Fibroblast of skin of abdomen (primary cell): ENCODE data around the gene NR6A1.

Experiments used
- DNase-seq: peaks from one replicate; pipeline ENCODE4 v3.0.0-alpha.2; 2013

NR6A1 gene

DNA sequence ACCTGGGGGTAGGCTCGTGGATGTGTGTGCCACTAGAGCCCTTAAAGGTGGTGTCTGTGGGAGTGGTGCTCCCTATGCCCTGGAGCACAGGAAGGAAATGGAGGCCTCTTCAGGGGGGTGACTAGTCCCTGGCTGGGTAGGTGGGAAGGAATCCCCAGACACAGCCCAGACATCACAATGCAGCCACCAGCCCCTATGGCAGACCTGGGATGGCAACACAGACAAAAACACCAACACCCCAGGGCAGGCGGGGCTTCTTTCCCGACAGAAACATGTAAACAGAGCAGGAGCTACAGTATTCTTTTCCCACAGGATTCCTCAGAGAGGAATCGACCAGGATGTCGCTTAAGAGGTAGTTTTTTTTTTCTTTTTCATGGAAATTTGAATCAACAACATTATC is 253.5 kb downstream of the NR6A1 start:
- DNase-seq, result no peak

DNA sequence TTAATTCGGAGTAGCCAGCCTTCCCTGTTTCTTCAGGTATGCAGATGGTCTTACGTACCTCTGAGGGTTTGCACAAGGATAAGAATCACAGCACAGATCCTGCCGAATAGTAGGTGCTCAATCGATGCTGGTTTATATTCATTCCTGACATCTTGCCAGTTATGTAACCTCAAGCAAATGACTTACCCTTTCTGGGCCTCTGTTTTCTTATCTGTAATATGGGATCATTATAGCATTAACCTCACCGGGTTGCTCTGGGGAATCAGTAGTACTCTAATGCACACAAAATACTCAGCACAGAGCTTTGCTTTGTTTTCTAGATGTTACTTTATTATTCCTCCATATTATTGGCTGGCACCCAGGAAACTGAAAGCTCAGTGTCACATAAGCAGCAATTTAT is 256.2 kb downstream of the NR6A1 start:
- DNase-seq, result no peak

DNA sequence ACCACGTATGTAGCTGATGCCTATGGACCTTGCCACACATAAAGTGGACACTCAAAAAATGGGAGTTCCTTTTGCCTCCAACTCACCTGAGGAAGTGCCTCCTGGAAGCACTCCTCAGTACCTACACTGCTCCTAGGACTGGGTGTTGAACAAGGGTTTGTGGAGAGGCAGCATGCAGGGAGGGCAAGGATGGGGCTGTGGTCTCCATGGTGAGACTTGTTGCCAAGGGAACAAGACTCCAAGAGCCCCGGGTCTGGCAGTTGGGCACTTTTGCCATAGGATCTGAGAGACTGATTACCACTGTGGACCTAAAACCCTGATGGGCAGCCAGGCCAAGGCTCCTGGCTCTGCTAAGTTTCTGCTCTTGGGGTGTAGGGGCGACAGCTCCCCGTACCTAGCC is 257.0 kb downstream of the NR6A1 start:
- DNase-seq, result no peak

- DNase-seq, result no peak
Observed at GRCh38 chr9:124513376-124513994, 257.6 kb downstream of the NR6A1 start.

GRCh38 chr9:124512806-124513204 is 258.3 kb downstream of the NR6A1 start:
- DNase-seq, result no peak

GRCh38 chr9:124511891-124512805 is 259.0 kb downstream of the NR6A1 start:
- no peak for DNase-seq

DNA sequence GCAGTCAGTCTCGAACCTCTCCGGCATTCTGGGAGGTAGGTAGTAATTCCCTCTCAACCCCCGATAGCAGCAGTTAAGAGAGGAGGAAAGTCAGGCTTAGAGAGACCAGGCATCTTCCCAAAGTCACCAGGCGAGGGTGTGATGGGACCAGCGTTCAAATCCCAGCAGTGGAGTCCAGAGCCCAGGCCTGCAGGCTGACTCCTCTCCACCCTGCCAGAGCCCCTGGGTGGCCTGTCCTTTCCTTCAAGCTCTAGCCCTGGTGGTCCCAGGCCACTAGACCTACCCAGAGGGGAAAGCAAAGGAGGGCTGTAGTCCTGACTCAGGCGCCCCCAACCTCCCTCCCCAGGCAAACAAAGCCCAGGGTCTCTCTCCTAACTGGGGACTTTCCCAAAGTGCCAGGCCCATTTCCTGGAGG is 259.7 kb downstream of the NR6A1 start:
- no peak for DNase-seq

DNA sequence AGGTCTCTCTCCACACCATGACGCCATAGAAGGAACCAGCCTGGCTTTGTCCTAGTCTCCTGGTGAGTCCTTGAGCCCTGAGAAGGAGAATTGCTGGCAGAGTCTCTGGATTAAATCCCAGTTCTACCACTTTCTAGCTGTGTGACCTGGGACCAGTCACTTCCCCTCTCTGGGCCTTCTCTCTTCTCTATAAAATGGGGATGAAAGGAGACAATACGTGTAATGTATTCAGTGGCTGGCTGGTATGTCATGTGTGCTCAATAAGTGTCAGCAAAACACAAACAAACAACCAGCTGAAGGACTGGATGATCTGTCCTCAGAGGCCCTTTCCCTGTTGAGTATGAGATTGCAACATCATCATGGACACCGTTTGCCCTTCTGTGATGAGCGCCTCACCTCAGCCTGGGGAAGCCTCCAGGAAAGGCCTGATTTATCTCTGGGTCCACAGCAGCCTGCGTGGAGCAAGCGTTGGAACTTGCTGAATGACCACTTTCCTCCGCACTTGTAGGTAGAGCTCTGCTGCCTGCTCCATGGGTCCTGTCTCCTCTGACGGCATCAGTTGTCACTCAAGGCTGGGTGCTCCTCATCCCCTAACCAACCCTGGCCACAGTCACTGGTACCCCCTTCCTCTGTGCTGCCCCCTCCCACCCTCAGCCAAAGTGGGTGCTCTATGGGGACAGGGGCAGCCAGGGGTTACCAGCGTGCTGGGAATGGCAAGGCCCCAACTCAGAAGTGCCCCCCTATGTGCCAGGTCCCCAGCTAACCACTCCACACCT is 260.3 kb downstream of the NR6A1 start:
- DNase-seq, result no peak

GRCh38 chr9:124507880-124508423 is 263.2 kb downstream of the NR6A1 start:
- DNase-seq, result no peak

- DNase-seq, result no peak
Observed at GRCh38 chr9:124506931-124507879, 263.9 kb downstream of the NR6A1 start, which contains the start of gene NR5A1. TSS of gene NR5A1 (minus strand) at chr9:124507399. CDS start at chr9:124503395, 4,004 bp downstream.

GRCh38 chr9:124506433-124506832 is 264.7 kb downstream of the NR6A1 start:
- DNase-seq, result no peak

DNA sequence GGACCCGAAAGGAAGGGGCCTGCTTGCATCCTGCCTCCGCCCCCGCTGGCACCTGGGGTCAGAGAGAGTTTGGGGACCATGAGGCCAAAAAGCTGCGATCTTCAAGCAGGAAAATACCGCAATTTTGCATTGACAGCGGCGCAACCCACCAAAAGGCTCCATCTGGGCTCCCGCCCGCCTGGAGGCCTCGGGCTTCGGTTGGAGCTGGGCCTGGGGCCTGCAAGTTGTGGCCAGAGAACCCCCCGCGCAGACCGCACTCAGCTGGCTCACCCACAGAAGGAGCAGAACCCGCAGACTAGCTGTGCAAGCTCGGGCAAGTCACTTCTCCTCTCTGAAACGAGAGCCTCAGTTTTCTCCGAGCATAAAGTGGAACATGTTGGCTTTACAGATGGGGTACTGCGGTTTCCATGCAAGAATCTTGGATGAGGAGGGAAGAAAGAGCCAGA is 265.2 kb downstream of the NR6A1 start:
- no peak for DNase-seq

DNA sequence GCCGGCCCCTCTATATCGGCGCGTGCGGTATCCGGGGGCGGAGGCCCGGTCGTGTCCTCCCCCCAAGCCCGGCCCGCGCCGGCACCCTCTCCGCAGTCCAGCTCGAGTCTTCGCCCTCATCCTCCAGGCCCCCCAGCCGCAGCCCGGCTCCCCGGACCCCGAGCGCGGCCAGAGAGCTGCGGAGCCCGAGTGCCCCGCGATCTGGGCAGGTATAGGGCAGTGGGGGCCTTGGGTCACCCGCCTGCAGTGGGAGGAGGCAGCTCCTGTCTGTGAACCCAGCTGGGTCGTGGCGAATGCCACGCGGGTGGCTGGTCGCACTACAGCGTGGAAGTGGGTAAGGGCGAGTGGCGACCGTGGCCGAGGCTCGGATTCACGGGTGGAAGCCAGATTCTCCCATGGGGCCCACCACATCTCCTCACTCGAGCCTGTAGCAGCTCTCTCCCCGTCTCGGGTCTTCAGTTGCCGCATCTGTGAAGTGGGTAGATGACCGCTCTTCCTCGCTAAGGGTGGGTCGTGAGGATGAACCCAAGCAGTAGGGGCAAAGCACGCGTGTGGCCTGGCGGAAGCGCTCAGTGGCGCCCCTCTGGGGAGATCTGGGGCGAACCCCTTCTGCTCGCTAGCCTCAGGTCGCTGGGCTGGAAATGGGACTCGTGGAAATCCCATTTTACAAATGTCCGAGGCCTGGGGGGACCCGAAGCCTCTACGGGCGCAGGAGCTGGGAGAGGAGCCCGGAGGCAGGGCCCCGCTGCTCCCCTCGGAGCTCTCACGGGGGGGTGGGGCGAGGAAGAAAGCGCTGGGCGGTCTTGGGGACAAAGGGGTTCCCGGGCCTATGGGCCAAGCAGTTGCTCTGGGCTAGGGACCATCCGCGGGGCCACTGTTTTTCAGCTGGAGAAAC is 265.9 kb downstream of the NR6A1 start:
- DNase-seq, result no peak

DNA sequence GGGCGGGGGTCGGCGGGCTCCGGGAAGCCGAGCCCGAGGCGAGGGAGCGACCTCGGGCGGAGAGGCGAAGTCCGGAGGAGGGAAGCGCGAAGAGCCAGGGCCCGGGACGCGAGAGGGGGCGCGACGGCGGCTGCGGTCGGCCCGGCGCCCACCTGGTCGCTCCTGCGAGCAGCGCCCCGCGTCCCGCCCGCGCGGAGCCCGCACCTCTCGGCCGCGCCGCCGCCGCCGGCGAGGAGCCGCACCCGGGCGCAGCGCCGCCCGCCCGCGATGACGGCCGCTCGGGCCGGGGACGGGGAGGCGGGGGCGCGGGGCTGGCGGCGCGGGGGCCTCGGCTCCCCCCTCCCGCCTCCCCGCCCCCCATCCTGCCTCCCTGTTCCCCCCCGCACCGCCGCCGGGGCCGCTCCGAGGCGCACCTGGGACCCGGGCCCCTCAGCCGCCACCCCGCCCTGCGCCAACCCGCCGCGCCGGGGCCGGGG is 266.5 kb downstream of the NR6A1 start:
- no peak for DNase-seq

DNA sequence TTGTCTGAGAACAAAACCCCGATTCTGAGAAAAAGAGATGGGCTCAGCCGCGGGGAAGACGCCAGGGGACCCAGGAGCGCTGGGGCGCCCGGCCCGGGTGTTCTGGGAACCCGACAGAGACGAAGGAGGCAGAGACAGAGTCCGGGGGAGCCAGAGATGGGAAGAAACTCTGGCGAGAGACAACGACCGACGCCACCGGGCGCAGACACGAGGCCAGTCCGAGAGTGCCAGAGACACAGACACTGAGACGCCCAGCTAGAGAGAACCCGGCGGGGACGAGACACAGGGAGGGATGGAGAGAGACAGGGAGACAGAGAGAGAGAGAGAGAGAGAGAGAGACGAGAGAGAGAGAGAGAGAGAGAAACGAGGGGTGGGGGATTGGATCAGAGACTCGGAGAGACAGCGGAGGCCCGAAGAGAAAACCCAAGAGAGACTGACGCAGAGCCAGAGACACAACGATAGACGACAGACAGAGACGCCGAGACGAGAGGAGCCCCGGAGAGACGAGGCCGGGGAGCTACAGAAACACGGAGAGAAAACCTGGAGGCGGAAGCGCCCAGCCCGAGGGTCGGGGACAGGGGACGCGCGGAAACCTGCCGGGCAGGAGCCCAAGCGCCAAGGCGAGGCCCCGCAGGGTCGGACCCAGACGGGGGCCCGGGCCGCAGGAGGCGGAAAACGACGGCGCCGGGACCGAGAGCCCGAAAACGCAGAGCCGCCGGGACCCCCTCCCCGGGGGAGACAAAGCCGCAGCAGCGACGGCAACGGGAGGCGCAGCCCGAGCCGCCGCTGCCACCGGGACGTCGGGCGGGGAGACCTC is 267.2 kb downstream of the NR6A1 start:
- DNase-seq, result no peak

DNA sequence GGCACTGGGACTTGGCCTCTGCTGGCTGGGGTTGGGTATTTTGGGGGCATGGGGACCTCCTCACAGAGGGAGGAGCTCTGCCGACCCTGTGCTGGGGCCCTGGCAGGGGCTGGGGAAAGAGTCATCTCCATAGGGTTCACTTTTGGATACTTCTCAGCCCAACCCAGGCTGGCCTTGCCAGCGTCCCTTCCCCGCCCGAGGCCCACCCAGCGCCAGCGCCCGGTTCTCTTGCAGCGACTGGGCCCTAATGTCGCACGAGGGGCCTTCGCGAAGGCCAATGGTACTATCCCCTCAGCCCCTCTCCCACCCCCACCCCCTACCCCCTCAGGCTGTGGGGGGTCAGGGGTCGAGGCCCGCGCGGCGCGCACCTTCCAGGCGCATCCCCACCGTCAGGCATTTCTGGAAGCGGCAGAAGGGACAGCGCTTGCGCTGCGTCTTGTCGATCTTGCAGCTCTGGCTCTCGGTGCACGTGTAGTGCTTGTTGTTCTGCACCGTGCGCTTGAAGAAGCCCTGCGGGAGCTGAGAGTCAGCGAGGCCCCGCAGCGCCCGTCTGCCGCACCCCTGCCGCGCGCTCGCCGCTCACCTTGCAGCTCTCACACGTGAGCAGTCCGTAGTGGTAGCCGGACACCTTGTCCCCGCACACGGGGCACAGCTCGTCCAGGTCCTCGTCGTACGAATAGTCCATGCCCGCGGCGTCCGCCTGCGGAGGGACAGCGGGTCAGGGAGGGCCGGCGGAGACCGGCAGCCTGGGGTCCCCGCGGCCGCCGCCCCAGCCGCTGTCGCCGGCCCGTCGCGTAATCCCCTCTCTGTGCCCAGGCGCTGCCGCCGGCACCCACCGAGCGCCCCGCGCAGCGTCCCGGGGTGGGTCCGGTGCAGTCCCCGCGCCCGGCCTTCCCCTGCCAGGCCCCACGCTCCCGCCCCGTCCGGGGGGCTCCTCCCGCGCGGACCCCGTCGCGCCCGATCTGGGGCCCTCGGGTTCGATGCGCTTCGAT is 268.1 kb downstream of the NR6A1 start:
- DNase-seq, result no peak

GRCh38 chr9:124501771-124502320 is 269.3 kb downstream of the NR6A1 start:
- DNase-seq, result no peak
